ENCODE measurements around the gene GALNT14. TPM values are rescaled to one million over a fixed set of nuclear protein-coding genes. Genes with fewer than 3 reads are reported as not detected.

The GALNT14 gene
- total and polyA plus RNA-seq, 10 of the 15 experiments (the other 5 are each of a cell fraction or from before 2014, with no cell fraction given) = 3.7 to 17.8 (median 6.0) TPM

DNA sequence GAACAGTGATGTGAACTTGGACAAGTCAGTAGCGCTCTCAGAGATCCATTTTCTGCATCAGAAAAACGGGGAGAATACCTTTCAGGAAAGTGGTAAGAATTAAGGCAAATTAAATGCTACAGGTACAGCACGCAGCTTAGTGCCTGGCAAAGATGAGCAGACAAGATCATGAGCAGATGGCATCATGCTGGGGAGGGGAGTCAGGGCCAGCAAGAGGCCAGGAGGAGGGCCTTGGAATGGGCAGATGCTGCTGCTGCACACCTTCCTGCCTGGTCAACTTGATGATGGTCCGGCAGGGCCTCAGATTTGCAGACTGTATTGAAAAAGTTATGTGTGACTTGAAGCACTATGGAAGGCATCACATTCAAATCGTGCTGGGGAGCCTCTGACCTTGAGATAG, 72.9 kb downstream of the GALNT14 start:
- no TSS peak for BruUV-seq (replicated peaks)

DNA sequence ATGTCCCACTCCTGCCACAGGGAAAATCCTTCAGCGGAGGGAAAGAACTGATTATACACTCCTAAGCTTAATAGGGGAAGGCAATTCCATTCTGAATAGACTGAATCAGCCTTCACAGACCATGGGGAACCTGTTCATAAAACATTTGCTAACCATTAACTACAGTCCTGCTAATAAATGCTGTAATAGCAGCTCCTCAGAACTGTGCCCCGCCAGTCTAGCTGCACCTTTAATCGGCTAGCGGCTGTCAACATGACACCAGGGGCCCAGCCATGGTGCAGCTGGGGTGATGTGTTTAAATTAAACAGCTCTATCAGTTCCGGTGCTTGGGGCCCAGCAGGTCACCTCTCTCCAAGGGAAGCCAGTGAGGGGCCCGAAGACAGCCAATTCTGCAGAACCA, 77.8 kb downstream of the GALNT14 start:
- Histone ChIP-seq H3K27me3 (replicated peaks in 1 of 2; ENCODE audit: control insufficient read depth in 2 of 2, insufficient read depth in 2 of 2, low read length in 1 of 2) (no peaks in the 10 kb centered on the region; a peak in 1 of 4 replicates), H3K4me2 (ENCODE audit: control insufficient read depth, insufficient read depth) (no peak overlapping the region), H3K27ac (ENCODE audit: control insufficient read depth, insufficient read depth) (no peak overlapping the region), H4K20me1 (ENCODE audit: control insufficient read depth, insufficient read depth) (no peaks in the 10 kb centered on the region), H2AFZ (ENCODE audit: control insufficient read depth, low read depth, low read length) (no peak overlapping the region), H3K79me2 (ENCODE audit: control insufficient read depth, insufficient read depth, low read length) (no peaks in the 10 kb centered on the region), H3K36me3 (ENCODE audit: control insufficient read depth in 2 of 2, insufficient read depth in 2 of 2, low read length in 1 of 2) (no peaks in the 10 kb centered on the region), H3K9me3 (replicated peaks; ENCODE audit: control insufficient read depth, insufficient read depth, low read length) (no peaks in the 10 kb centered on the region), H3K4me3 (no peak overlapping the region), H3K4me1 (ENCODE audit: control insufficient read depth, insufficient read depth, low read length) (no peaks in the 10 kb centered on the region), H3K9ac (ENCODE audit: control insufficient read depth, insufficient read depth, low read length) (no peak overlapping the region)
- CTCF ChIA-PET = interaction anchor here (0.9 kb wide), 1 partner anchor 28 kb away, joined by 3 read pairs; no protein-coding TSS in a partner anchor
- RAD21 ChIA-PET (ENCODE audit: unreplicated experiment) = no interaction called here
- ATAC-seq (no peak), DNase-seq (ENCODE audit: low read depth, low spot score) (no peak), FAIRE-seq (no peak)
- SMC1A ChIA-PET (ENCODE audit: uncharacterized antibody, unreplicated experiment) = no interaction called here
- WGBS (ENCODE audit: insufficient coverage, insufficient replicate concordance, low lambda C conversion rate, missing lambda C conversion rate) = 38% methylated on average over 6 of the region's 6 CpGs
- intact Hi-C loops (cut with micrococcal nuclease; ENCODE audit: unreplicated experiment) = no loop called here
- BruUV-seq (replicated peaks) = no TSS peak
- in situ Hi-C loops (cut with MboI) = no loop called here
- POLR2A ChIA-PET = no interaction called here
- TF ChIP-seq ZNF622 (IDR thresholded peaks at IDR 0.05) (no peak), NFYB (IDR thresholded peaks at IDR 0.05; ENCODE audit: insufficient read depth, low read depth, low read length) (no peak)

More for the DNA sequence above, 72.9 kb downstream of the GALNT14 start:
- ATAC-seq (no peak), DNase-seq (ENCODE audit: low read depth, low spot score) (no peak), FAIRE-seq (no peak)
- Histone ChIP-seq H2AFZ (ENCODE audit: control insufficient read depth, low read depth, low read length) (no peak overlapping the region), H3K9me3 (replicated peaks; ENCODE audit: control insufficient read depth, insufficient read depth, low read length) (no peaks in the 10 kb centered on the region), H3K4me1 (ENCODE audit: control insufficient read depth, insufficient read depth, low read length) (no peaks in the 10 kb centered on the region), H4K20me1 (ENCODE audit: control insufficient read depth, insufficient read depth) (no peaks in the 10 kb centered on the region), H3K4me2 (ENCODE audit: control insufficient read depth, insufficient read depth) (no peak overlapping the region), H3K36me3 (ENCODE audit: control insufficient read depth in 2 of 2, insufficient read depth in 2 of 2, low read length in 1 of 2) (no peaks in the 10 kb centered on the region), H3K9ac (ENCODE audit: control insufficient read depth, insufficient read depth, low read length) (no peak overlapping the region), H3K4me3 (no peak overlapping the region), H3K27me3 (replicated peaks in 1 of 2; ENCODE audit: control insufficient read depth in 2 of 2, insufficient read depth in 2 of 2, low read length in 1 of 2) (peaks cover 0 to 3% of the 10 kb centered on the region in 2 experiments; a peak in 2 of 4 replicates), H3K79me2 (ENCODE audit: control insufficient read depth, insufficient read depth, low read length) (no peaks in the 10 kb centered on the region), H3K27ac (ENCODE audit: control insufficient read depth, insufficient read depth) (no peak overlapping the region)
- CTCF ChIA-PET = no interaction called here
- no peak for TF ChIP-seq MEF2A (IDR thresholded peaks at IDR 0.05; ENCODE audit: insufficient read depth, low read depth, low read length)
- TF ChIP-seq POLR2A (IDR thresholded peaks at IDR 0.05; ENCODE audit: low read depth, low read length) = no peak
- no peak for TF ChIP-seq WRNIP1 (IDR thresholded peaks at IDR 0.05; ENCODE audit: borderline replicate concordance, low read depth, low read length)
- in situ Hi-C loops (cut with MboI) (no loop called here), intact Hi-C loops (cut with micrococcal nuclease; ENCODE audit: unreplicated experiment) (no loop called here)
- RAD21 ChIA-PET (ENCODE audit: unreplicated experiment) = no interaction called here
- POLR2A ChIA-PET = no interaction called here
- SMC1A ChIA-PET (ENCODE audit: uncharacterized antibody, unreplicated experiment) = no interaction called here
- WGBS (ENCODE audit: insufficient coverage, insufficient replicate concordance, low lambda C conversion rate, missing lambda C conversion rate) = 21% methylated on average over 5 of the region's 5 CpGs
